ENCODE data around the gene RAB31.

RAB31 gene

DNA sequence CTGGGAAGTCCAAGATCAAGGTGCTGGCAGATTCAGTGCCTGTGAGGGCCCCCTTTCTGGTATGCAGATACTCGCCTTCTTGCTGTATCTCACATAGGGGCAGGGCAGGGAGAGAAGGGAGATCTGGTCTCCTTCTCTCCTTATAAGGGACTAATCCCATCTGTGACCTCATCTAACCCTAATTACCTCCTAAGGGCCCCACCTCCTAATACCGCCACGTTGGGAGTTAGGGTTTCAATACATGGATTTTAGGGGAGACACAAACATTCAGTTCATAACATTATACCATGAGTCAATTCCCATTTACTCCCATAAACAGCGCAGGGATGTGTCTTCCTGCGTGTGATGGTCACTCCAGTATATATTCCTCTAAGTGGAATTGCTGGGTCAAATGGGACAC is 103.9 kb downstream of the RAB31 start:
- peaks cover 26% of the 10 kb centered on the region for H3K4me1 ChIP-seq (ENCODE audit: insufficient read depth, poor library complexity, severe bottlenecking)
- TF ChIP-seq, protein P1, sequence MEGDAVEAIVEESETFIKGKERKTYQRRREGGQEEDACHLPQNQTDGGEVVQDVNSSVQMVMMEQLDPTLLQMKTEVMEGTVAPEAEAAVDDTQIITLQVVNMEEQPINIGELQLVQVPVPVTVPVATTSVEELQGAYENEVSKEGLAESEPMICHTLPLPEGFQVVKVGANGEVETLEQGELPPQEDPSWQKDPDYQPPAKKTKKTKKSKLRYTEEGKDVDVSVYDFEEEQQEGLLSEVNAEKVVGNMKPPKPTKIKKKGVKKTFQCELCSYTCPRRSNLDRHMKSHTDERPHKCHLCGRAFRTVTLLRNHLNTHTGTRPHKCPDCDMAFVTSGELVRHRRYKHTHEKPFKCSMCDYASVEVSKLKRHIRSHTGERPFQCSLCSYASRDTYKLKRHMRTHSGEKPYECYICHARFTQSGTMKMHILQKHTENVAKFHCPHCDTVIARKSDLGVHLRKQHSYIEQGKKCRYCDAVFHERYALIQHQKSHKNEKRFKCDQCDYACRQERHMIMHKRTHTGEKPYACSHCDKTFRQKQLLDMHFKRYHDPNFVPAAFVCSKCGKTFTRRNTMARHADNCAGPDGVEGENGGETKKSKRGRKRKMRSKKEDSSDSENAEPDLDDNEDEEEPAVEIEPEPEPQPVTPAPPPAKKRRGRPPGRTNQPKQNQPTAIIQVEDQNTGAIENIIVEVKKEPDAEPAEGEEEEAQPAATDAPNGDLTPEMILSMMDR (IDR thresholded peaks at IDR 0.05; ENCODE audit: poor library complexity, severe bottlenecking), result no peak
- H3K9me3 ChIP-seq (ENCODE audit: severe bottlenecking), result no peaks in the 10 kb centered on the region
- H3K4me3 ChIP-seq (ENCODE audit: severe bottlenecking), result no peak overlapping the region
- DNase-seq (ENCODE audit: low spot score) (no peak), ATAC-seq (ENCODE audit: low read depth) (0 out of 3 replicates have a peak, but pooled peaks have one; percentile 12)
- H3K27ac ChIP-seq (ENCODE audit: poor library complexity, severe bottlenecking), result no peak overlapping the region
- peaks cover 4% of the 10 kb centered on the region; the same call in 1 of the 2 replicates for H3K36me3 ChIP-seq (ENCODE audit: low read depth)
- no peaks in the 10 kb centered on the region for H3K27me3 ChIP-seq (ENCODE audit: insufficient read depth, poor library complexity, severe bottlenecking)

DNA sequence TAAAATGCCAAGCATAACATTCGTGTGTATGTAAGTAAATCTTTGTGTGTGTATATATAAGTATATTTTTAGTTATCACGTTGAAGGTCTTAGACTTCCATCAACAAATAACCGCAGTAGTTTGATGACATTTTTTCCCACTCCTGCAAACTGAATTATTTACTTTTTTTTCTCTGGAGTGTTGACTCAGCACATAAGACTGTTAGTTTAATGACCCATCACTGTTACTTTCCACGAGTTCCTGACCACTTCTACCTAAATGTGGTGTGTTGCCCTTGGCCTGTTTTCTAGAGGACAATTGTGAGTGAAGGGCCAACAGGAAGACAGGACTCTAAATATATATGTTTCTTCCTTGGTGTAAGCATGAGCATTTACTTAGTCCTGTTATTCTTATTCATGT is 106.3 kb downstream of the RAB31 start:
- no peak overlapping the region for H3K4me3 ChIP-seq (ENCODE audit: severe bottlenecking)
- H3K27me3 ChIP-seq (ENCODE audit: insufficient read depth, poor library complexity, severe bottlenecking), result no peaks in the 10 kb centered on the region
- H3K9me3 ChIP-seq (ENCODE audit: severe bottlenecking), result no peaks in the 10 kb centered on the region
- DNase-seq (ENCODE audit: low spot score) (no peak), ATAC-seq (ENCODE audit: low read depth) (peak; percentile 75)
- TF ChIP-seq, protein P1 (IDR thresholded peaks at IDR 0.05; ENCODE audit: poor library complexity, severe bottlenecking), result no peak
- peak overlapping the region; percentile 5 for H3K27ac ChIP-seq (ENCODE audit: poor library complexity, severe bottlenecking)
- H3K36me3 ChIP-seq (ENCODE audit: low read depth), result peaks cover 4% of the 10 kb centered on the region; the same call in 1 of the 2 replicates
- peaks cover 9% of the 10 kb centered on the region for H3K4me1 ChIP-seq (ENCODE audit: insufficient read depth, poor library complexity, severe bottlenecking)

DNA sequence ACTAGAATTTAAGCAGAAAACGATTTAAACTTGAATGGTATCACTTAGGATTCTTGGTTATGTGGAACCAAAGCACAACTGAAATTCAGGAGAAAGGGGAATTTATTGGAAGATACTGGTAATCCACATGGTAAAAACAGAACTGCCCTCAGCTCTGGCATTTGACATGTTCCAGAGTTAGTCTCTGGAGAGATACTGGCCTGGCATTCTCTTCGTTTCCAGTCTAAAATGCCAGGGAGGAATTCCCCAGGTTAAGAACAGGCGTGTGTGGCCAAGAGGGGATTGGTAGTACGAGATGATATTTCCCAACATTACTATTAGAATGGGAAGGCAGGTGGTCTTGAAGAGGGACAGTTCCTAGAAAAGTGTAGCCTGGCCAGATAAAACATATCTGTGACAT is 109.2 kb downstream of the RAB31 start:
- TF ChIP-seq, protein P1 (IDR thresholded peaks at IDR 0.05; ENCODE audit: poor library complexity, severe bottlenecking), result no peak
- H3K4me1 ChIP-seq (ENCODE audit: insufficient read depth, poor library complexity, severe bottlenecking), result peaks cover 9% of the 10 kb centered on the region
- H3K36me3 ChIP-seq (ENCODE audit: low read depth), result peaks cover 4% of the 10 kb centered on the region; the same call in 1 of the 2 replicates
- no peak overlapping the region for H3K27ac ChIP-seq (ENCODE audit: poor library complexity, severe bottlenecking)
- H3K9me3 ChIP-seq (ENCODE audit: severe bottlenecking), result no peaks in the 10 kb centered on the region
- DNase-seq (ENCODE audit: low spot score) (no peak), ATAC-seq (ENCODE audit: low read depth) (no peak)
- H3K4me3 ChIP-seq (ENCODE audit: severe bottlenecking), result no peak overlapping the region
- no peaks in the 10 kb centered on the region for H3K27me3 ChIP-seq (ENCODE audit: insufficient read depth, poor library complexity, severe bottlenecking)

DNA sequence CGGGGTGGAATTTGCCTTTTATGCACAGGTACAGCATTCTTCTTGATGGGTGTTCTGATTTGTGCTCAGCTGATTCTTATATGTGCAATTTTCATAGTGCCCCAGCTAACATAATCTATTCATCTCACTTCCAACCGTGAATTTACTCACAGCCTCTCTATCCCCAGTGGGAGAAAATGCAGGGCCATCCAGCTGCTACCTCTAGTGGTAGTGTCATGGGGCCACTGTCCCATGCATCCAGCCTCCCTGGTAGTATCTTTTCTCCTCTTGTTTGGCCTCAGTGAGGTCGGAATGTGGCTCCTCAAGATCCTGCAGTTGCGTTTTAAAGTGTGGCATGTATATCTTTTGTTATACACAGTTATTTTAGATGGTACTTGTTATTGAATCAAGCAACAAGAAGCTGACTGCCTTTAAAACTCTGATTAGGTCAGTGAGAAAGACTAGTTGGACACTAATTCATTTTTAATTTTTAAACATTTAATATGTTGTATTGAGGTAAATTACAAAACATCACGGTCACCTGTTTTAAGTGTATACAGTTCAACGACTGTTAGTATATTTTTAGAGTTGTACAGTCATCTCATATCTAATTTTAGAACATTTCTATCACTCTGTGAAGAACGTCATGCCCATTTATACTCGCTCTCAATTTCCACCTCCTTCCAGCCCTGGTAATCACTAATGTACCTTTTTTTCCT is 109.8 kb downstream of the RAB31 start:
- peaks cover 9% of the 10 kb centered on the region for H3K4me1 ChIP-seq (ENCODE audit: insufficient read depth, poor library complexity, severe bottlenecking)
- no peak for ATAC-seq (ENCODE audit: low read depth)
- H3K36me3 ChIP-seq (ENCODE audit: low read depth), result peaks cover 4% of the 10 kb centered on the region; the same call in 1 of the 2 replicates
- H3K27ac ChIP-seq (ENCODE audit: poor library complexity, severe bottlenecking), result no peak overlapping the region
- no peak overlapping the region for H3K4me3 ChIP-seq (ENCODE audit: severe bottlenecking)
- TF ChIP-seq, protein P1 (IDR thresholded peaks at IDR 0.05; ENCODE audit: poor library complexity, severe bottlenecking), result no peak
- H3K9me3 ChIP-seq (ENCODE audit: severe bottlenecking), result no peaks in the 10 kb centered on the region
- H3K27me3 ChIP-seq (ENCODE audit: insufficient read depth, poor library complexity, severe bottlenecking), result no peaks in the 10 kb centered on the region
- DNase-seq (ENCODE audit: low spot score), result no peak

DNA sequence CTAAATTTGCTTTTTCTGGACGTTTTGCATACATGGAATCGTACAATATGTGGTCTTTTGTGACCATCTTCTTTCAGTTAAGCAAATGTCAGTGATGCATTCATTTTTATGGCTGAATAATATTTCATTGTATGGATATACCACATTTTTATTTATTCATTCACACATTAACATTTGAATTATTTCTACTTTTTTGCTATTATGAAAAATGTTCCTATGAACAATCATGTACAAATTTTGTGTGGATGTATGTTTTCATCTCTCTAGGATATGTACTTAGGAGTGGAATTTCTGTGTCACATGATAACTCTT is 110.3 kb downstream of the RAB31 start:
- TF ChIP-seq, protein P1 (IDR thresholded peaks at IDR 0.05; ENCODE audit: poor library complexity, severe bottlenecking), result no peak
- no peaks in the 10 kb centered on the region for H3K9me3 ChIP-seq (ENCODE audit: severe bottlenecking)
- H3K36me3 ChIP-seq (ENCODE audit: low read depth), result peaks cover 4% of the 10 kb centered on the region; the same call in 1 of the 2 replicates
- peaks cover 9% of the 10 kb centered on the region for H3K4me1 ChIP-seq (ENCODE audit: insufficient read depth, poor library complexity, severe bottlenecking)
- DNase-seq (ENCODE audit: low spot score) (no peak), ATAC-seq (ENCODE audit: low read depth) (no peak)
- no peak overlapping the region for H3K4me3 ChIP-seq (ENCODE audit: severe bottlenecking)
- no peak overlapping the region for H3K27ac ChIP-seq (ENCODE audit: poor library complexity, severe bottlenecking)
- no peaks in the 10 kb centered on the region for H3K27me3 ChIP-seq (ENCODE audit: insufficient read depth, poor library complexity, severe bottlenecking)

Data from RWPE2 (cell line).